ENCODE data around the gene LRP1B.

LRP1B gene

GRCh38 chr2:141579071-141579470 is 551.7 kb downstream of the LRP1B start:
- DNase-seq (ENCODE audit: extremely low read depth, low read depth): no peak
- TF ChIP-seq CTCF (IDR thresholded peaks at IDR 0.05; ENCODE audit: low read depth, low read length): no peak

GRCh38 chr2:141570474-141571131 is 560.2 kb downstream of the LRP1B start:
- no peak for DNase-seq (ENCODE audit: extremely low read depth, low read depth)
- no peak for TF ChIP-seq CTCF (IDR thresholded peaks at IDR 0.05; ENCODE audit: low read depth, low read length)

DNA sequence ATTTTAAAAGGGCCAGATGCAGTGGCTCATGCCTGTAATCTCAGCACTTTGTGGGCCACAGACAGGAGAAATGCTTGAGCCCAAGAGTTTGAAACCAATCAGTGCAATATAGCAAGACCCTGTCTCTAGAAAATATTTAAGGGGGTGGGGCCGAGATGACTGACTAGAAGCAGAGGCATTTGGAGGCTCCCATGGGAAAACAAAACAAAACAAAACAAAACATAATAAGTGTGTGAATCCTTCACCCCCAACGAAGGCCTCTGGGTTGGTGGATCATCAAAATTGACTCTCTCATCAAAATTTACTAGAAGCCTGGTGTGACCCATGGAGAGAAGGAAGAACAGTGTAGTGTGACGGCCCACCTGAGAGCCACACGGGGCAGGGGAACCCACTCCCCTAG is 560.9 kb downstream of the LRP1B start:
- no peak for DNase-seq (ENCODE audit: extremely low read depth, low read depth)

DNA sequence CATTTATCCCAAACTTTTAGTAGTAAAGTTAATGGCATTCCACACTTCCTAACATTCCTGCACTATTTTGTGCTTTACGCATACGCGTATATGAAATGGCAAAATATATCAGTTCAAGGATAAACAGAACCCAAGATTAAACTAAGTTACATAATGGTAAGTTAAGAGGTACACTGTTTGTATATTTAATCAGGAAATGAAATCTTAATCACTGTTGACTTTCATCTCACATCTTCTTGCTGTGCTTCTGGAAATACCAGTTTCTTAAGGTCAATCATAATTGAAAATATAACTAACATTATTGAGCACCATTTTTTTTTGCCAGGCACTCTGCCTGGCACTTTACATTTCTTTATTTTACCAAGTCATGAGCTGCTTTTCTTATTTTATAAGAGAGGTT is 565.2 kb downstream of the LRP1B start:
- no peak for TF ChIP-seq CTCF (IDR thresholded peaks at IDR 0.05; ENCODE audit: low read depth, low read length)
- no peak for DNase-seq (ENCODE audit: extremely low read depth, low read depth)

More for the DNA sequence above, 560.9 kb downstream of the LRP1B start:
- TF ChIP-seq CTCF (IDR thresholded peaks at IDR 0.05; ENCODE audit: low read depth, low read length): no peak

DNA sequence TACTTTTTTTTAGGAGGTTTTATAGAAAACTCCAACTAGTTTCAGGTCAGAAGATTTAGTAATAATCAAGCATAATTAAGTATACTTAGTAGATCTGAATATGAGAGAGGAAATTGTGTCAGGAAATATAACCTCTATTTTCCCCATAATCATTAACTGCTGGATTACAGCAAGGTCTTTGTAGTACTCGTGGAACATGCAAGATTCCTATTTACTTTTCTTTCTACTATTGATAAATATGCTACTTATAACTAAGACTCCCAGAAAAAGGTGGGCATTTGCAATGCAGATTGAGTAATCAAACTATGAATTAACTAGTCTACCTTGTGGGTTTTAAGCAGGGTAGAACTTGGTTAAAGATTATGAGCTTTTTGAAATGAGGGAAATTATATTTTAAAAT is 570.1 kb downstream of the LRP1B start:
- DNase-seq (ENCODE audit: extremely low read depth, low read depth): no peak
- no peak for TF ChIP-seq CTCF (IDR thresholded peaks at IDR 0.05; ENCODE audit: low read depth, low read length)

DNA sequence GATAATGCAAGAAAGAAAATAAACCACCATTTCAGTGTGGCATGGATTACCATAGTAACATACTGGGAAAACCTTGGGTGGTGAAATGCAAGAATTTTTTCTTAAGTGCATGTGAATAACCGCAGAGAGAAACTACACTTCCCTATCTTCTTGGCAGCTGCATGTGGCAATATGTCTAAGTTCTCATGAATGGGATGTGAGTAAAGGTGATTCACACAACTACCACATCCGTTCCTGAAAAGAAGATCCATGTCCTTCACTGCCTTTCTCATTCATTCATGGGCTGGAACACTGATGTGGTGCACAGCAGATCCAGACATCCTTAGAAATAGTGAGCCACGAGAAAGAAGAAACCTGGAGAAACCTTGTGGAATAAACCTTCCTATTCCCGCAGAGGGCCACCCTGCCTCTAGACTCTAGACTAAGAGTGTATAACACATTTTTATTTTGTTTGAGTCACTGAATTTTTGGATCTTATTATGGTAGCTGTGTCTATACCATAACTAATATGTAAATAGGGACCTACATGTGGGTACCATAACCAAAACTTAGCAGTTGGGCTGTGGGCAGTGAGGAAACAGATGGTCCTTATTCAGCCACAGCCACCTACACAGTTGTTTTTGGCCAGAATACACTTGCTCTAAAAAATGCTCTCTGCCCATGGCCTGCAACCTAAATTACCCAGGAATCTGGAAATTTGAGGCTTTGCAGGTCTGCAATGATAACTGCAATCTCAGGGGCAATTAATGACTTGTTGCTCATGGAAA is 573.3 kb downstream of the LRP1B start:
- no peak for DNase-seq (ENCODE audit: extremely low read depth, low read depth)
- no peak for TF ChIP-seq CTCF (IDR thresholded peaks at IDR 0.05; ENCODE audit: low read depth, low read length)

DNA sequence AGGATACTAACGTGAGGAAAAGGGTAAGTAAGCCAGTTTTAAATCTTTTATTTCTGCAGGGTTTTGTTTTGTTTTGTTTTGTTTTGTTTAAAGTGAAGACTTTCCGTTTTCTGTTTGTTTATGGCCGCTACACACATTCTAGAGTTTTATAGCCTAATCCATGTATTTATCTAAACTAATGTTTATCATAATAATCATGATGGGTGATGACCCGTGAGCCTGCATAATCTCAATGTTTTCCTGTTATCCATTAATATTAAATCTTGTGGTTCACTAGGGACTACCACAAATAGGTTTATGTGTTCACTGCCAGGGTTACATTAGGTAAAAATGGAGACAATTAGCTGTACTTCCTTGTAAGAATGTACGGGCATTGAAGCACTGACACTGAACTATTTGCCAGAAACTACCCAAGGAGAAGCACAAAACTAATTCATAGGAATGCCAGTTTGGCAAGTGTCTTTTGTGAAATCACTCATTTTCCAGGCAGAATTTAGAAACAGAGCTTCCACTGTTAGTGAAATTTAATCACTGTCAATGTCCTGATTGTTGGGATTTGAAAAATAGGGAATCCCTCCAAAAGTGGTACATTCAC is 574.8 kb downstream of the LRP1B start:
- no peak for TF ChIP-seq CTCF (IDR thresholded peaks at IDR 0.05; ENCODE audit: low read depth, low read length)
- no peak for DNase-seq (ENCODE audit: extremely low read depth, low read depth)

Measured in AG09319 (cell line).